Endometrial microvascular endothelial cells (primary cell): Measurements from ENCODE around the gene QSER1. TPM values are rescaled to one million over a fixed set of nuclear protein-coding genes. Genes with fewer than 3 reads are reported as not detected.
"Not testable (repeated sequence)": the region's sequence is repeated elsewhere in the genome, so short reads cannot be mapped to it uniquely, and the experiment has no call there.

ENCODE experiments used
- in situ Hi-C: cut with HindIII; loops from 2 replicates; pipeline ENCODE4 v1.10.0; 2017; ENCODE audit warnings: low sequenced_read_pairs, low pct_unique_long_range_greater_than_20kb; ENCODE audit errors: inconsistent ontology term
- total RNA-seq: library from RNA; depleted of rRNA; stranded (reverse); fragments of >200 nt; gene quantifications from one replicate; pipeline ENCODE4 v1.2.3, GENCODE V29; 2015; ENCODE audit errors: inconsistent ontology term

QSER1 gene
- total RNA-seq, 1 donor from 2014 or later = 16.8 TPM

- in situ Hi-C loops = no loop called here
Observed at GRCh38 chr11:33025339-33025722, 132.7 kb downstream of the QSER1 start.

GRCh38 chr11:33027233-33027632 is 134.6 kb downstream of the QSER1 start:
- in situ Hi-C loops = no loop called here

DNA sequence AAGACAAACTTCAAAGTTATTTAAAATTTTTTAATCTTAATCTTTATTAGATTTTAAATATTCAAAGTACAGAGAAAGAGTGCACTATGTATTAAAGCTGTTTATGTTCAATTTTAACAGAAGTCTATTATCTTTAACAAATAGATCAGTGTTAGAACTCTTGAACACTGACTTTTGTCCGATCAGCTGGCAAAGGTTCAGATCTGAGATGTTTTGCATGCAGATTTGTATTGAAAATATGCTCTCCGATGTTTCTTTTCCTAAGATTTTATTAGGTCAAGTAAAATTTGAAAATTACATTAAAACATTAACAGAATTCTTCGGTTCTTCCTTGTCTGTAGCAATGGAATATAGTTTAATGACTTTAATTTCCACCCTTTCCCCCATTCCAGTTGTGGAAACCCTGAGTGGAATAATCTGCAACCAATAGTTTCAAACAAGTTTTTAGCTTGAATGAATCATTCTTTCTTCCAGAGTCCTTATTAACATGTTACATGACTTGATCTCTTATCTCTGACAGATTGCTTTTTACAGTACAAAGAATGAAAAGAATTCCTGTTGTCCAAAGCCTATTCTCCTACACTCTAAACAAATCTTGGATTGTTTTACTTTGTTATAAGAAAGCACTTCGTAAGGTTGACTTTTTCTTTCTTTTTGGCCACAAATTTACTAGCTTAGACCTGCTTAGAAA is 135.4 kb downstream of the QSER1 start:
- in situ Hi-C loops = no loop called here

DNA sequence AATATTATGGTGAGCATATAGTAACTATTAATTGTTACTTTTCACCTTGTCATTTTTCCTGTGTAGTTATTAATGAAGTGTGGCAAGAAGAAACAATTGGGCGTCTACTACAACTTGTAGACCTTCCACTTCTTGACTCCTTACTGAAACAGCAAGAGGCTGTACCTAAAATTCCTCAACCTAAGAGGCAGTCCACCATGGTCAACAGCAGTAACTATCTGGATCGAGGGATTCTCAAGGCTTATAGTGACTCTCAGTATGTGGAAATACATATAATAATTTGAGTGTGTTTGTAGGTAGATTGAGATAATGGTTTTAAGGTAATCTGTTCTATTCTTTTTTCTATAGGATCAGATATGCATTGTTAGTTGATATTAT is 135.9 kb downstream of the QSER1 start:
- in situ Hi-C loops = no loop called here

GRCh38 chr11:33029218-33029617 is 136.6 kb downstream of the QSER1 start:
- in situ Hi-C loops = not testable (repeated sequence)

Other genes with a start within 250 kb of the QSER1 start
- not detected for gene CCDC73, start 98.1 kb upstream of the QSER1 start, total RNA-seq
- gene PRRG4, start 62.9 kb upstream of the QSER1 start, total RNA-seq = 0.19 TPM
- gene DEPDC7, start 123.1 kb downstream of the QSER1 start, total RNA-seq = not detected
- 24.0 TPM for gene TCP11L1, start 146.8 kb downstream of the QSER1 start, total RNA-seq